ENCODE measurements around the gene FILIP1L.

The FILIP1L gene

DNA sequence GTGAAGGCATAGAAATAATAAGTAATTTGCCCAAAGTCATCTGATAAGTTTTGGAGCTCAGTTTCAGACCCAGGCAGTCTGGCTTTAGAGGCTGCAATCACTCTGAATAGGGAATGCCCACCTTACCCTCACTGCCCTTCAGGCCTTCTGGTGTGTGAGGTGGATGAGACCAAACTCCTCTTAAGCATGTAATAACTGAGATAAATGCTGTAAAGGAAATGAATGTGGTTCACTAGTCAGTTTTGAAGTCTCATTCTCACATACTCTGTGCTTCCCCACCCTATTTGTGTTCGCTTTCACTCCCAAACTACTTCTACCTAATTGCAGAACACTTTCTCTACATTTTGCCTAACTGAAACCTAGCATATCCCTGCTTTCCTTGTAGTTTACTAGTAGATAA is 144.1 kb downstream of the FILIP1L start:
- H3K27me3 ChIP-seq, result no peaks in the 10 kb centered on the region
- H3K27ac ChIP-seq, result no peak overlapping the region
- no peaks in the 10 kb centered on the region for H3K4me1 ChIP-seq (ENCODE audit: control insufficient read depth in 1 of 2, insufficient read depth in 1 of 2, low read depth in 1 of 2, low read length in 1 of 2)
- no peaks in the 10 kb centered on the region for H3K9me3 ChIP-seq
- TF ChIP-seq, protein P1, sequence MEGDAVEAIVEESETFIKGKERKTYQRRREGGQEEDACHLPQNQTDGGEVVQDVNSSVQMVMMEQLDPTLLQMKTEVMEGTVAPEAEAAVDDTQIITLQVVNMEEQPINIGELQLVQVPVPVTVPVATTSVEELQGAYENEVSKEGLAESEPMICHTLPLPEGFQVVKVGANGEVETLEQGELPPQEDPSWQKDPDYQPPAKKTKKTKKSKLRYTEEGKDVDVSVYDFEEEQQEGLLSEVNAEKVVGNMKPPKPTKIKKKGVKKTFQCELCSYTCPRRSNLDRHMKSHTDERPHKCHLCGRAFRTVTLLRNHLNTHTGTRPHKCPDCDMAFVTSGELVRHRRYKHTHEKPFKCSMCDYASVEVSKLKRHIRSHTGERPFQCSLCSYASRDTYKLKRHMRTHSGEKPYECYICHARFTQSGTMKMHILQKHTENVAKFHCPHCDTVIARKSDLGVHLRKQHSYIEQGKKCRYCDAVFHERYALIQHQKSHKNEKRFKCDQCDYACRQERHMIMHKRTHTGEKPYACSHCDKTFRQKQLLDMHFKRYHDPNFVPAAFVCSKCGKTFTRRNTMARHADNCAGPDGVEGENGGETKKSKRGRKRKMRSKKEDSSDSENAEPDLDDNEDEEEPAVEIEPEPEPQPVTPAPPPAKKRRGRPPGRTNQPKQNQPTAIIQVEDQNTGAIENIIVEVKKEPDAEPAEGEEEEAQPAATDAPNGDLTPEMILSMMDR (IDR thresholded peaks at IDR 0.05), result no peak
- no peaks in the 10 kb centered on the region for H3K36me3 ChIP-seq
- no peak overlapping the region for H3K4me3 ChIP-seq (ENCODE audit: low read depth in 1 of 2, low read length in 1 of 2)

DNA sequence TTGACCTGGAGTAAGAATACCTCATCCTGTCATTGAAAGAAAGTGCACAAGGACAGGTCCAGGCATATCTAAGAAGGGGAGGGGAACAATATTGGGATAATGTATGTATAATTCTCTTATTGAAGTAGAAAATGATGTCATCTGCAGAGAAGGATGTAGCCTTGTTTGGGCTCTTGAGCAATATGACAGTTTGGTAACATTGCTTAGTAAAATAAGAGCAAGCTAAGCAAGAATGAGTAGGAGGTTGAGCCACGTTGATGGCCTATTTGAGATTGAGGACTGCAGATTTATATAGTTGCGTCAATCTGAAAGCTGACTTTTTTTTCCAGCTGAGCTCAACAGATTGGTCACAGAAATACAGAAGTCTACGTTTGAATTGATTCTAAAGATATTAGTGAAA is 145.2 kb downstream of the FILIP1L start:
- no peaks in the 10 kb centered on the region for H3K27me3 ChIP-seq
- no peak overlapping the region for H3K4me3 ChIP-seq (ENCODE audit: low read depth in 1 of 2, low read length in 1 of 2)
- no peak overlapping the region for H3K27ac ChIP-seq
- no peaks in the 10 kb centered on the region for H3K36me3 ChIP-seq
- no peaks in the 10 kb centered on the region for H3K4me1 ChIP-seq (ENCODE audit: control insufficient read depth in 1 of 2, insufficient read depth in 1 of 2, low read depth in 1 of 2, low read length in 1 of 2)
- no peaks in the 10 kb centered on the region for H3K9me3 ChIP-seq
- TF ChIP-seq, protein P1 (IDR thresholded peaks at IDR 0.05), result no peak

DNA sequence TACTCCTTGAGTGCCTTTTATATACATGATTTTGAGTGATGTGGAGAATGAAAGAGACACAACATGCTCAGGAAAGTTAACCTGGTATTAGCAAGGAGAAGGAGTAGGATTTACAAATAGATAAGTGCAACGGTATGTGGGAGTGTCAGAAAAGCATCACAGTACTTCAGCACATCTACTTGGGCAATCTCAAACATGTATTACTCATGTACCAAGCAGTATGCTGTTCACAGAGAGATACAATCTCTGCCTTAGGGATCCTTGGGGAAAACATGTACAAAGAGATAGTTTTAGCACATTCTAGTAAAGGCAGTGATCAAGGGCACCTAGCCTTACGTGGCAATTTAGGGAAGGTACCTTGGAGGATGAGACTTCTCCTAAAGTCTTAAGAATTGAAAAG is 146.5 kb downstream of the FILIP1L start:
- Histone ChIP-seq H3K27me3 (no peaks in the 10 kb centered on the region), H3K27ac (no peak overlapping the region), H3K4me3 (ENCODE audit: low read depth in 1 of 2, low read length in 1 of 2) (no peak overlapping the region), H3K9me3 (no peaks in the 10 kb centered on the region), H3K36me3 (no peaks in the 10 kb centered on the region), H3K4me1 (ENCODE audit: control insufficient read depth in 1 of 2, insufficient read depth in 1 of 2, low read depth in 1 of 2, low read length in 1 of 2) (no peaks in the 10 kb centered on the region)
- TF ChIP-seq, protein P1 (IDR thresholded peaks at IDR 0.05), result no peak

DNA sequence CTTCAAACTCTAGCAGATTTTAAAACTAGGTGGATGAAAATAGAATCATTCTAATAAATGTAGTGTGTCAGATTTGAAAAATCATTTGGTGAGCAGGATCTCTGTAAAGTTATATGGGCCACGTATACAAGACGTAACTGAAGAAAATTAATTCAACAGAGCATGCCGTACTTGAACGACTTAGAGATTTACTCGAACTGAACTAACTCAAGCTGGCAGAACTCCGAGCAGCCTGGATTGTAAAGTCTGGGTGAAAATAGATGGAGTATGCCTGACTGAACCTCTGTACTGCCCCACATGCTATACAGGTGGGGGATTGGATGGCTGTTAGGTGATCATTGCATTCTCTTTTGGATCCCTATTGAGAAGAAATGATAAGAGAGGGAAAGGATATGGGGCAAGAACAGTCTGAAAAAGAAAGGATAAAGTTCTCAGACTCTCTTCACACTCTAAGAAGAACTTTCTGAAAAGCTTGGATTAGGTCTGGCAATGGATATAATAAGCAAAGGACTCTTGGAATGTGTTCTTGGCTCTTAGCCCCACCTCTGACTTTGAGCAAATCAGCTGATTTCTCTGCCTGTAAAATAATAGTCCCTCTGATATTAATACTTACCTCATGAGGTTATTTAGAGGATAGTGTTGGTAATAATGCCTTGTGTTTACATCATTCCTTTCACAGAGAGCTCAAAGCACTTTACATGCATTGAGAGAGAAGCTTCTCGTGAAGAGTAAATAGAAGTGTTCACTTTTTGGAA is 147.5 kb downstream of the FILIP1L start:
- no peak overlapping the region for H3K4me3 ChIP-seq (ENCODE audit: low read depth in 1 of 2, low read length in 1 of 2)
- no peaks in the 10 kb centered on the region for H3K4me1 ChIP-seq (ENCODE audit: control insufficient read depth in 1 of 2, insufficient read depth in 1 of 2, low read depth in 1 of 2, low read length in 1 of 2)
- no peak overlapping the region for H3K27ac ChIP-seq
- H3K36me3 ChIP-seq, result no peaks in the 10 kb centered on the region
- H3K9me3 ChIP-seq, result no peaks in the 10 kb centered on the region
- TF ChIP-seq, protein P1 (IDR thresholded peaks at IDR 0.05), result no peak
- H3K27me3 ChIP-seq, result no peaks in the 10 kb centered on the region

DNA sequence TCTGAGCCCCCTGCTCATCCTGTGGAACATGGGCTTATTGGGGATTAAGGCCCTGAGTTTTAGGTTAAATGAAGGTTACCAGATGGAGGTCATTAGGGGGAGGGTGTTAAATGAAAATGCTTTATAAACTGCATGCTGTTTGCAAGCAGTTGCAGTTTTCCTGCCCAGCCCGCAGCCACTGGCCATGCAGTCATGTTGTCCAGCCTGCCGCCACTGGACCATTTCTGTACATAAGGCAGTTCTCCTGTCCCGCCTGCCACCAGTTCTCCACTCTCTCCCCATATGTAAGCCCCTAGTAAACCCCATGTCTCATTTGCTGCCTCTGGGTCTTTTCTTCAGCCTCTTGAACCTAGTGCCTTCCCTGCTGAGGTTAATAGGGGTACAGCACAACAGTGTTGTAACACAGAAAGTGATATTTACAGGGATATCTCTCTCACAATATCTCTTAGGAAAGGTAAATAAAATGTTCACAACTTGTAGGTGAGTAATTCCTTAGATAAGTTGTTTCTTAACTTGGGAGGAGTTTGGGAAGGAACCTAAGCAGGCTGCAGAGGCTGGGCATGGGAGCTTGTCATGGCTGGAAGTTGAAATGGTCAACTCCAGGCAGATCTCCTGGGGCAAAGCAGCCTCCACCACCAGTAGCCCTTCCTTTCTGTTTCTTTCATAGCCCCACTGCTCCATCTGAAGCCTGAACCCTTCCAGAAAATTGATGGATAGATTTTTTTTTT is 148.5 kb downstream of the FILIP1L start:
- H3K4me3 ChIP-seq (ENCODE audit: low read depth in 1 of 2, low read length in 1 of 2), result no peak overlapping the region
- H3K36me3 ChIP-seq, result no peaks in the 10 kb centered on the region
- H3K4me1 ChIP-seq (ENCODE audit: control insufficient read depth in 1 of 2, insufficient read depth in 1 of 2, low read depth in 1 of 2, low read length in 1 of 2), result no peaks in the 10 kb centered on the region
- H3K27me3 ChIP-seq, result no peaks in the 10 kb centered on the region
- no peak overlapping the region for H3K27ac ChIP-seq
- H3K9me3 ChIP-seq, result no peaks in the 10 kb centered on the region
- TF ChIP-seq, protein P1 (IDR thresholded peaks at IDR 0.05), result no peak

All from neutrophil (primary cell).